Activated CD8-positive, alpha-beta memory T cell treated with anti-CD3 and anti-CD28 coated beads for 24 hours (primary cell): ENCODE measurements around the gene VCAM1.

Source experiments
- DNase-seq: peaks from one replicate; pipeline ENCODE4 v3.0.0-alpha.2; 2020

Gene VCAM1

GRCh38 chr1:100719490-100719889 lies at the start of gene VCAM1:
Gene VCAM1 (plus strand): TSS chr1:100719742. CDS start chr1:100719861, 119 bp downstream.
- no peak for DNase-seq

- DNase-seq: no peak
These were observed 49.5 kb upstream of the VCAM1 start for GRCh38 chr1:100670083-100670482.

- DNase-seq: no peak
These were observed 47.9 kb upstream of the VCAM1 start for GRCh38 chr1:100671601-100672000.

- no peak for DNase-seq
These were observed 35.8 kb upstream of the VCAM1 start for GRCh38 chr1:100683448-100684349.

- DNase-seq: no peak
These were observed 19.8 kb upstream of the VCAM1 start for GRCh38 chr1:100699744-100700143.

GRCh38 chr1:100700586-100700985 lies 19.0 kb upstream of the VCAM1 start:
- DNase-seq: no peak

GRCh38 chr1:100703052-100703451 lies 16.5 kb upstream of the VCAM1 start:
- no peak for DNase-seq

- no peak for DNase-seq
These were observed 15.8 kb upstream of the VCAM1 start for GRCh38 chr1:100703716-100704115.

GRCh38 chr1:100704473-100704872 lies 15.1 kb upstream of the VCAM1 start:
- DNase-seq: no peak

- no peak for DNase-seq
These were observed 13.2 kb upstream of the VCAM1 start for GRCh38 chr1:100706296-100706695.

GRCh38 chr1:100706856-100707255 lies 12.7 kb upstream of the VCAM1 start:
- DNase-seq: no peak

GRCh38 chr1:100708476-100709062 lies 11.0 kb upstream of the VCAM1 start:
- DNase-seq: no peak

GRCh38 chr1:100710906-100711682 lies 8.4 kb upstream of the VCAM1 start:
- no peak for DNase-seq

GRCh38 chr1:100713027-100713426 lies 6.5 kb upstream of the VCAM1 start:
- DNase-seq: peak; percentile 86

GRCh38 chr1:100713626-100714025 lies 5.9 kb upstream of the VCAM1 start:
- no peak for DNase-seq

- no peak for DNase-seq
These were observed 4.9 kb upstream of the VCAM1 start for GRCh38 chr1:100714599-100714998.

GRCh38 chr1:100717218-100717617 lies 2.3 kb upstream of the VCAM1 start:
- DNase-seq: no peak

- no peak for DNase-seq
These were observed 961 bp upstream of the VCAM1 start for GRCh38 chr1:100718581-100718980.

- no peak for DNase-seq
These were observed 559 bp downstream of the VCAM1 start for GRCh38 chr1:100720101-100720500.

GRCh38 chr1:100720751-100721150 lies 1.2 kb downstream of the VCAM1 start:
- DNase-seq: no peak

GRCh38 chr1:100721526-100722207 lies 2.1 kb downstream of the VCAM1 start:
- no peak for DNase-seq

- no peak for DNase-seq
These were observed 2.7 kb downstream of the VCAM1 start for GRCh38 chr1:100722221-100722620.

- no peak for DNase-seq
These were observed 4.7 kb downstream of the VCAM1 start for GRCh38 chr1:100724281-100724680.
